K562 (cell line): ENCODE results near the gene SYNCRIP. TPM values are rescaled to one million over a fixed set of nuclear protein-coding genes. Genes with fewer than 3 reads are reported as not detected.

Experiments used
- ASH1L ChIP-seq: fragments of 450-650 bp; IDR thresholded peaks from 2 replicates; pipeline ENCODE4 v1.6.1; 2018; ENCODE audit warnings: borderline replicate concordance, mild to moderate bottlenecking, low read depth; ENCODE audit not compliant: partially characterized antibody
- ATF1 ChIP-seq, 2 experiments: fragments of 450-650 bp in 1 of 2; IDR thresholded peaks; 2 replicates each; pipeline ENCODE4 v1.6.1; 2016; ENCODE audit warnings: missing compliant biosample characterization in 1 of 2, missing genetic modification characterization in 1 of 2
- CBFB ChIP-seq: sonication (generic); formaldehyde crosslinking; IDR thresholded peaks from 2 replicates; pipeline ENCODE4 v1.4.0; 2020; ENCODE audit warnings: mild to moderate bottlenecking, missing genetic modification reagents
- CBX5 ChIP-seq: IDR thresholded peaks from 2 replicates; pipeline ENCODE4 v1.6.1; 2014; ENCODE audit warnings: low read depth, borderline replicate concordance
- CTBP1 ChIP-seq: fragments of 450-650 bp; IDR thresholded peaks from 2 replicates; pipeline ENCODE4 v1.6.1; 2016; ENCODE audit warnings: borderline replicate concordance
- FUS ChIP-seq: fragments of 200-400 bp; formaldehyde crosslinking; optimal IDR thresholded peaks from 2 replicates; pipeline ENCODE3; 2017; ENCODE audit warnings: low read depth, low read length
- GMEB1 ChIP-seq: fragments of 250-450 bp; sonication (Bioruptor Pico); IDR thresholded peaks from 2 replicates; pipeline ENCODE4 v1.4.0; 2020; ENCODE audit warnings: mild to moderate bottlenecking
- KLF1 ChIP-seq: fragments of 450-650 bp; IDR thresholded peaks from 2 replicates; pipeline ENCODE4 v1.6.1; 2016; ENCODE audit warnings: missing genetic modification characterization, missing compliant biosample characterization
- MED1 ChIP-seq: sonication (generic); formaldehyde crosslinking; IDR thresholded peaks from 2 replicates; pipeline ENCODE4 v1.8.1; 2023; ENCODE audit warnings: missing genetic modification reagents, borderline replicate concordance
- MYNN ChIP-seq, 2 experiments: sonication (generic); formaldehyde crosslinking in 1 of 2; IDR thresholded peaks; 2 replicates each; pipeline versions ENCODE4 v1.5.0 to v1.6.1; 2016 to 2020; ENCODE audit warnings: antibody characterized with exemption in 1 of 2, missing genetic modification reagents in 1 of 2
- NFIX ChIP-seq: fragments of 250-450 bp; sonication (Bioruptor Pico); IDR thresholded peaks from 2 replicates; pipeline ENCODE4 v1.4.0; 2020; ENCODE audit warnings: low read depth, mild to moderate bottlenecking, moderate library complexity
- PRMT5 ChIP-seq: sonication (generic); formaldehyde crosslinking; IDR thresholded peaks from 2 replicates; pipeline ENCODE4 v1.5.0; 2020; ENCODE audit warnings: missing genetic modification reagents
- RFX1 ChIP-seq: fragments of 450-650 bp; IDR thresholded peaks from 2 replicates; pipeline ENCODE4 v1.6.1; 2016; ENCODE audit warnings: mild to moderate bottlenecking, moderate library complexity
- SAP30 ChIP-seq: fragments of 200-600 bp; sonication (generic); IDR thresholded peaks from 2 replicates; pipeline ENCODE4 v1.6.1; 2012; ENCODE audit warnings: borderline replicate concordance, low read depth, mild to moderate bottlenecking, moderate library complexity, low read length, control low read depth, inconsistent platforms; ENCODE audit not compliant: insufficient read depth, poor library complexity, severe bottlenecking
- SMARCA5 ChIP-seq: fragments of 450-650 bp; IDR thresholded peaks from 2 replicates; pipeline ENCODE4 v1.6.1; 2016
- SNRNP70 ChIP-seq: fragments of 200-400 bp; formaldehyde crosslinking; optimal IDR thresholded peaks from 2 replicates; pipeline ENCODE3; 2017; ENCODE audit warnings: low read depth, low read length
- XRCC5 ChIP-seq: fragments of 200-400 bp; formaldehyde crosslinking; IDR thresholded peaks from 2 replicates; pipeline ENCODE4 v1.6.1; 2017; ENCODE audit warnings: low read depth, mild to moderate bottlenecking, low read length
- ZBTB1 ChIP-seq: sonication (generic); formaldehyde crosslinking; IDR thresholded peaks from 2 replicates; pipeline ENCODE4 v1.8.1; 2023; ENCODE audit warnings: missing genetic modification reagents, low read depth, mild to moderate bottlenecking, borderline replicate concordance
- ZFP36 ChIP-seq: fragments of 150-350 bp; IDR thresholded peaks from 2 replicates; pipeline ENCODE4 v1.6.1; 2018; ENCODE audit warnings: low read length, low read depth; ENCODE audit not compliant: partially characterized antibody
- ZNF197 ChIP-seq: fragments of 200-800 bp; sonication (Bioruptor generic); IDR thresholded peaks from 2 replicates; pipeline ENCODE4 v1.6.1; 2016; ENCODE audit warnings: low read depth, missing genetic modification characterization, missing compliant biosample characterization
- ZNF239 ChIP-seq: fragments of 250-450 bp; sonication (Bioruptor Pico); IDR thresholded peaks from 2 replicates; pipeline ENCODE4 v1.4.0; 2020; ENCODE audit warnings: mild to moderate bottlenecking
- ZNF41 ChIP-seq: fragments of 250-450 bp; sonication (Bioruptor Pico); conservative IDR thresholded peaks from 2 replicates; pipeline ENCODE4 v1.4.0; 2020; ENCODE audit warnings: mild to moderate bottlenecking
- ZNF780A ChIP-seq: fragments of 250-450 bp; sonication (Bioruptor Pico); IDR thresholded peaks from 2 replicates; pipeline ENCODE4 v1.5.0; 2021; ENCODE audit warnings: mild to moderate bottlenecking
- polyA plus RNA-seq, 8 experiments: library from polyadenylated mRNA; depleted of rRNA in 4 of 8; stranded (reverse) in 5 of 8; unstranded in 3 of 8; fragments of >200 nt; fragmentation: Nextera tagmentation in 2 of 8; fragmentation: Illumina TruSeq in 1 of 8; extraction: Ambion mirVana in 2 of 8; extraction: Trizol in 1 of 8; gene quantifications; 2 replicates each; pipeline versions ENCODE4 v1.2.1 to v1.2.3, GENCODE V29; 2011 to 2014; ENCODE audit warnings: inconsistent platforms in 1 of 8, missing spikeins in 1 of 8
- total RNA-seq, 7 experiments: library from RNA; depleted of rRNA in 6 of 7; stranded (reverse); fragments of >200 nt in 6 of 7; fragmentation: Illumina TruSeq in 2 of 7; extraction: Trizol in 2 of 7; gene quantifications; 2 replicates each; pipeline versions ENCODE4 v1.2.1 to v1.2.3, GENCODE V29; 2011 to 2021; ENCODE audit warnings: low replicate concordance in 1 of 7
- TF ChIP-seq, protein P1 (sequence below): fragments of 450-650 bp; IDR thresholded peaks from 2 replicates; pipeline ENCODE4 v1.6.1; 2016; ENCODE audit warnings: missing biosample characterization, missing genetic modification characterization
- TF ChIP-seq, protein P2 (sequence below): fragments of 450-650 bp; IDR thresholded peaks from 2 replicates; pipeline ENCODE4 v1.6.1; 2018; ENCODE audit warnings: mild to moderate bottlenecking, low read depth; ENCODE audit not compliant: partially characterized antibody

Gene SYNCRIP
- total and polyA plus RNA-seq, 9 of the 15 experiments (the other 6 are each of a cell fraction or from before 2014, with no cell fraction given), result 46.5 to 295 (median 140) TPM

DNA sequence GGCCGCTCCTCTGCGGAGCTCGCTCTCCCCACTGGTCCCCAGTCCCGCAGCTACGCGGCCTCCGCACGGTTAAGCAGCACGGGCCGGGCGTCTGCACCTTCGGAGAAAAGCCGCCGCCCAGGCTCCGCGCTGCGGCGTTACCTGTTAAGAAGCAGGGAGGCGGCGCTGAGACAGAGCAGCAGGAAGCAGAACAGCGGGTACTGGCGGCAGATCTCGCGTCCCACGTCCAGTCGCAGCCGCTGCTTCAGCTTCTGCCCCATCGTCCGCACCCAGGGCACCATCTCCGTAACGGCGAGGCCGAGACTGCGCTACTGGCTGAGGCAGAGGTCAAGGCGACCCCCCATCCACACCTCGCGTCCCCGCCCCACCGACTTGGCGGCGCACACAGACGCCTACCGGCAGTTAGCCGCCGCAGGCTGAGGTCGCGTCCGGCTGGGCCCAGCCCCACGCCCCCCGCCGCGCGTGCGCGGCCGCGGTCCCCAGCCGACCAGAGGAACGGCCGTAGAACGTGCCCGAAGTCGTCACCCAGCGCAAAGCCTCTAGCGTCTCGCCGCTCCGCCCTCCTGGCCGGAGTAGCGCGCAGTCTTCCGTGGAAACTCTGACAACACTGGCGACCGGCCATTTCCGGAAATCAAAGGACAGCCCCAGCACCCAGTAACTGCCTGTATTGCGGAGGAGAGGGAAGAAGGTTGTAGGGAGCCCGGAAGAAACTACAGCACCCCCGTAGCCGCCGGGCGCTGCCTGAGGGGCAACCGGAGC lies 49.1 kb downstream of the SYNCRIP start, which contains the start of gene SNX14 (continued):
- TF ChIP-seq GMEB1 (CRISPR knock-in tag), result peak; percentile 90
- TF ChIP-seq FUS, result peak; percentile 50
- no peak for TF ChIP-seq ZNF41 (CRISPR knock-in tag)
- no peak for TF ChIP-seq MYNN (IDR thresholded peaks at IDR 0.05)
- TF ChIP-seq MYNN (CRISPR knock-in tag; IDR thresholded peaks at IDR 0.05), result no peak
- peak; percentile 84; the same call in 1 of the 2 replicates for TF ChIP-seq CTBP1
- TF ChIP-seq ZNF239, result no peak
- 0 out of 2 replicates have a peak, but pooled peaks have one; percentile 50 for TF ChIP-seq CBFB (CRISPR knock-in tag)
- no peak for TF ChIP-seq SNRNP70
- peak; percentile 48; the same call in 1 of the 2 replicates for TF ChIP-seq ZBTB1 (CRISPR knock-in tag)
- TF ChIP-seq, protein P1, sequence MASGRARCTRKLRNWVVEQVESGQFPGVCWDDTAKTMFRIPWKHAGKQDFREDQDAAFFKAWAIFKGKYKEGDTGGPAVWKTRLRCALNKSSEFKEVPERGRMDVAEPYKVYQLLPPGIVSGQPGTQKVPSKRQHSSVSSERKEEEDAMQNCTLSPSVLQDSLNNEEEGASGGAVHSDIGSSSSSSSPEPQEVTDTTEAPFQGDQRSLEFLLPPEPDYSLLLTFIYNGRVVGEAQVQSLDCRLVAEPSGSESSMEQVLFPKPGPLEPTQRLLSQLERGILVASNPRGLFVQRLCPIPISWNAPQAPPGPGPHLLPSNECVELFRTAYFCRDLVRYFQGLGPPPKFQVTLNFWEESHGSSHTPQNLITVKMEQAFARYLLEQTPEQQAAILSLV (tag), result no peak
- TF ChIP-seq ZNF197 (CRISPR knock-in tag), result no peak
- TF ChIP-seq MED1 (CRISPR knock-in tag), result no peak
- TF ChIP-seq KLF1, result peak; percentile 4; the same call in 1 of the 2 replicates
- no peak for TF ChIP-seq RFX1
- TF ChIP-seq SMARCA5, result no peak
- TF ChIP-seq, protein P2, sequence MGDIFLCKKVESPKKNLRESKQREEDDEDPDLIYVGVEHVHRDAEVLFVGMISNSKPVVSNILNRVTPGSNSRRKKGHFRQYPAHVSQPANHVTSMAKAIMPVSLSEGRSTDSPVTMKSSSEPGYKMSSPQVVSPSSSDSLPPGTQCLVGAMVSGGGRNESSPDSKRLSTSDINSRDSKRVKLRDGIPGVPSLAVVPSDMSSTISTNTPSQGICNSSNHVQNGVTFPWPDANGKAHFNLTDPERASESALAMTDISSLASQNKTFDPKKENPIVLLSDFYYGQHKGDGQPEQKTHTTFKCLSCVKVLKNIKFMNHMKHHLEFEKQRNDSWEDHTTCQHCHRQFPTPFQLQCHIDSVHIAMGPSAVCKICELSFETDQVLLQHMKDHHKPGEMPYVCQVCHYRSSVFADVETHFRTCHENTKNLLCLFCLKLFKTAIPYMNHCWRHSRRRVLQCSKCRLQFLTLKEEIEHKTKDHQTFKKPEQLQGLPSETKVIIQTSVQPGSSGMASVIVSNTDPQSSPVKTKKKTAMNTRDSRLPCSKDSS, result no peak
- peak; percentile 11 for TF ChIP-seq ZFP36
- peak; percentile 62; the same call in 1 of the 2 replicates for TF ChIP-seq XRCC5
- TF ChIP-seq CBX5, result no peak
- TF ChIP-seq NFIX, result no peak
- no peak for TF ChIP-seq PRMT5
- no peak for TF ChIP-seq ZNF780A (CRISPR knock-in tag)
- no peak for TF ChIP-seq ASH1L
- TF ChIP-seq SAP30, result no peak
- TF ChIP-seq ATF1 (CRISPR knock-in tag; IDR thresholded peaks at IDR 0.05), result no peak
- peak; percentile 88 for TF ChIP-seq ATF1 (tag; IDR thresholded peaks at IDR 0.05)
